GM18909 (cell line): ENCODE measurements around the gene MME.
A peak's percentile ranks its signal among the peaks of the same experiment; 100 is the strongest.
"Not testable (repeated sequence)": the region's sequence is repeated elsewhere in the genome, so short reads cannot be mapped to it uniquely, and the experiment has no call there.

ENCODE experiments used
- ATAC-seq: cut with Tn5 transposase; IDR thresholded peaks from one replicate; pipeline ENCODE4 v1.9.1; 2021; ENCODE audit warnings: mild to moderate bottlenecking; ENCODE audit not compliant: unreplicated experiment, poor library complexity

MME gene

DNA sequence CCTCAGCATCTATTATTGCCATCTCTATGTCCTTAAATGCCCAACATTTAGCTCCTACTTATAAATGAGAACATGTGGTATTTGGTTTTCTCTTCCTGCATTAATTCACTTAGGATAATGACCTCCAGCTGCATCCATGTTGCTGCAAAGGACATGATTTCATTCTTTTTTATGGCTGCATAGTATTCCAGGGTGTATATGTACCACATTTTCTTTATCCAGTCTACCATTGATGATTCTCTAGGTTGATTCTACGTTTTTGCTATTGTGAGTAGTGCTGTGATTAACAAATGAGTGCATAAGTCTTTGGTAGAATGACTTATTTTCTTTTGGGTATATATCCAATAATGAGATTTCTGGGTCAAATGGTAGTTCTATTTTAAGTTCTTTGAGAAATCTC, 54.2 kb downstream of the MME start:
- ATAC-seq: not testable (repeated sequence)

DNA sequence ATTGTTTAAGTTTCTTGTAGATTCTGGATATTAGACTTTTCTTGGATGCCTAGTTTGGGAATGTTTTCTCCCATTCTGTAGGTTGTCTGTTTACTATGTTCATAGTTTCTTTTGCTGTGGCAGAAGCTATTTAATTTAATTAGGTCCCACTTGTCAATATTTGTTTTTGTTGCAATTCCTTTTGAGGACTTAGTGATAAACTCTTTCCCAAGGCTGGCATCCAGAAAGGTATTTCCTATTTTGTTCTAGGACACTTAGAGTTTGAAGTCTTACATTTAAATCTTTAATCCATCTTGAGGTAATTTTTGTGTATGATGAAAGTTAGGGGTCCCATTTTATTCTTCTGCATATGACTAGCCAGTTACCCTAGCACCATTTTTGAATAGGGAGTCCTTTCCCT, 54.9 kb downstream of the MME start:
- ATAC-seq: no peak

DNA sequence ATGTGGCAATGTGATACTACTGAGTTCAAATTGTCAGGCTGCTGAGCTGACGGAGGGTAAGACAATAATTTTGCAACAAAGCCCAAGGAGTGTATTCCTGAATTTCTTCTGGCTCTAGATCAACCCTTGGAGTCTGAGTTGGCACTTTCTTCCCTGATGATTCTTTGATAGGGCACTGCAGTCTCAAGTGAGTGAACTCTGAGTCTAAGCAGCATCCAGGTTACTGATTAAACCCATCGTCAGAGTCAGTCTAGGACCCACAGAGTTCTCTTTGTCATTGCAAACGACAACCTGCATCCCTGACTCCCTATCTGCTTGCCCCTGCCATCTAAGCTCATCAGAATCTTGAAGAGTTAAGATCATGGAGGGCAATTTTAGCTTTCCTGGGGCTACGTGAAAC, 58.6 kb downstream of the MME start:
- no peak for ATAC-seq

DNA sequence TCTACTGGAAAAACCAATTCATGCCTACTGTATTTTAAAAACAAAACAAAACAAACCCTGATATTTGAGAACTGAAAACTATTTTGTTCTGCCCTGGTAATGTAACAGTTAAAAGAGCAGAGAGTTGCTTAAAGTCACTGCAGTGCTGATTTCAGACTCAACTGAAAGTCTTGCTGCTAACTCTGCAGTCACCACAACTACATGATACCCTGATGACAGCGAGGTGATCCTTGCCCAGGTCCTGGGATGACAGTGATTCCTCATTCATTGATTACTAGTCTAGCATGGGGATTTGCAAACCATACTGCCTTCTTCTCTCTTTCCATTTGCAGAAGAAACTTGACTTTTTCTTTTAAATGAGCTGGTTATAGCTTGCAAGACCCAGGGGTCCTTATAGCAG, 67.5 kb downstream of the MME start:
- no peak for ATAC-seq

DNA sequence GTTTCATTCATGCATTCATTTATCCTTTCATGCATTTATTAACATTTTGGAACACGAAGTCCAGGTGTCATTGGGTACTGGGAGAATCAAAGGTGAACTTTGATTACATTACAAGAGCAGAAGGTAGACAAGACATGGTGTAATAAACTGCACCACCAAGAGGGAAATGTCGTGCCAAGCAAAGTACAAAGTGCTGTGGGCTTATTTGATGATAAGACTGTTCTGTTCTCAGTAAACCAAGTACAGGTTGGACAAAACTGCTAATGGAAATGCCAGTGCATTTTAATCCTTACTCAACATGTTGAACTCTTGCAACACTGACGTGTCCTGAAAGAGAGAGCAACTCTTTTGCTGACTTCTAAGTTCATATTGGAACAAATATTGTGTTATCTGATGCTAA, 69.4 kb downstream of the MME start:
- ATAC-seq: no peak

DNA sequence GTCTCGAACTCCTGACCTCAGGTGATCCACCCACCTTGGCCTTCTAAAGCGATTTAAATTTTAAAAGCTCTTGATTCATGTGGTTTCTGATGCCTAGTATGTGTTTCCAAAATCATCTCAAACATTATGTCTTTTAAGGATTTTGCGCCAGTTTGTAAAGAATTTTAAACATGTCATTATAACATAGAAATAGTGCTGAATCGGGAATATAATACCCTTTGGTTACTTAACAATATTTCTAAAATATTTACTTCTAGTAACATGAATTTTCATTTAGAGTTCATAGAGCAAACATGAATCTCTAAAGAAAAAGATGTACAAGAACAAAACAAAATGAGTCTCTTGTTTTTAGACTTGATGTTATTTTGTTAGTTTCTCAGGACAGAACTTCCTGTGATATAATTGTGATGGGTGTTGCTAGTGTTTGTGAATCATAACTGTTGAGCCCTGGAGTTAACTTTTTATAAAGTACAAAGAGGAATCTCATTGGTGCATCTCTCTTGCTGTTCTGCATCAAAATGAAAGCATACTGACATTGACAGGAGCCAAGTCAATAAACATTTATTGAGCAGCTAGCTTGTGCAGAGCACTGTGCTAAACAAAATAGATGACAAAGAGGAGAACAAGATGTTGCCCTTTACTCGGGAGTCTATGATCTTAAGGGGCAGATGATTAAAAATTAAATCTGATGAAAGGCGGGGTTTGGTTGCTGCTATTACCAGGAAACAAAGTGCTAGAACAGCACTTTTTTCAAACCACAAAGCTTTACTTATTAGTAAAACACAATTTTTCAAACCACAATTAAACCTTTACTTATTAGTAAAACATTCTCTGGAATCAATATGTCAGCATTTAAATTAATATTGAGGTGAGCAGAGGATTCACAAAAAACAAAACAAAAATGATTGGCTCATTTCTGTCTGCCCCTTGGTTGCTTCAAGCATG, 73.4 kb downstream of the MME start:
- no peak for ATAC-seq

DNA sequence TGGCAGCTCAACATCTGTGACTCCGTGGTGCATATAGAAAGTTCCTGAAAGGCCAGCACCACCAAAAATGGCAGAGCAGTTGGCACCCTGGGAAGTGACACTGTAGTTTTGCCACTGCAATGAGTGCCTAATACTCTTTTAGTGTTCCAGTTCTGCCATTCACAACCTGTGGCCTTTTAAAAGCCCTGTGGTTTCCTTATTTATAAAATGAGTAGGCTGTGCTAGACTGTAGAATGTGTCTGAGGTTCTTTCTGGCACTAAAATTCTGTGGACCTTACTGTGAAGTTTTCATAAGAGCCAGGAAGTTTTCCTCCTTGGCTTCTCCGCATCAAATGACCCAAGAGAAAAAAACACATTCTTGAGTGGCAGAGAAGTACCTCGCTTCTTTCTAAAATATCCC, 74.1 kb downstream of the MME start:
- no peak for ATAC-seq

DNA sequence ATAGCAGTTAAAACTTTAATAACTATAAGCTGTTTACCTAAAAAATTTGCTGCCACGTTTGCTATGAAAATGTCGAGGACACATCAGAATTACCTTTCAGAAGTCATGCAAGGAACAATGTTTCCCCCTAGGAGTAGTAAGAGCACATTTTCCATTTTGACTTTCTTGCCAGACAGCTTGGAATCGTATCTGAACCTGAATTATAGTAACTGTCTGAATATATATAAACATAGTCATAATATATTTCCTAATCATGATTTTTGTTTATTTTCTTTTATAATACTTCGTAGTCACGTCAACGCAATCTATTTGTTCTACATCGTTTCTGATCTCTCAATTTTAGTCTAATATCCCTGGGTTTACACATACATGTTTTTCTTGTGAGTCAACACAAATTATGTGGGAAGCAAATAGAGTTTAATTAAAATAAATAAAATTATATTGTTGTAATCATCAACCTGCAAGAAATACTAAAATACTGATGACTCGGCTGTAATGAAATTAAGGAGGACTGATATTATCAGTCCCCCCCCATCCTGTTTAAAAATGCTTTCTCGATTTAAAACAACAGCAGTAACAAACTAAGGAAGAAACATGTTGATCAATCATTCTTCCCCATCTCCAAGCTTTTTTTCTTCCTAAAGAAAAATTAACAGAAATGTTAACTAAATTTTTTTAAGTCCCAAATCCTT, 78.4 kb downstream of the MME start:
- ATAC-seq: no peak

DNA sequence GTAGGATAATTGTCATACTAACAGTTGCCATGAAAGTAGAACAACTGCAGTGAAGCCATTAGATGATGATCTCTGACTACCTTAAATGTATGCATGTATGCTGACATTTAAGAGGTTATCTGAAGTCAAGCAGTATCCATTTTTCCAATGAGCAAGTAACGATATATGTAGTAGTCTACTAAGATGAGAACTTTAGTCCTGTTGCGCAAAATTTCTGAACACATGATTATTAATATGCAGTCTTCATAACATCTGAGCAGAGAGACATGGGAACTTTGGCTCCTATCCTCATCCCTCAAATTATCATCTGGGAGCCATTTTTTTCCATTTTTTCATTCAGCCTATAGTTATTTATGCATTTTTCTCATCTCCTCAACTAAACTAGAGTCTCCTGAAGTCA, 79.2 kb downstream of the MME start:
- no peak for ATAC-seq

DNA sequence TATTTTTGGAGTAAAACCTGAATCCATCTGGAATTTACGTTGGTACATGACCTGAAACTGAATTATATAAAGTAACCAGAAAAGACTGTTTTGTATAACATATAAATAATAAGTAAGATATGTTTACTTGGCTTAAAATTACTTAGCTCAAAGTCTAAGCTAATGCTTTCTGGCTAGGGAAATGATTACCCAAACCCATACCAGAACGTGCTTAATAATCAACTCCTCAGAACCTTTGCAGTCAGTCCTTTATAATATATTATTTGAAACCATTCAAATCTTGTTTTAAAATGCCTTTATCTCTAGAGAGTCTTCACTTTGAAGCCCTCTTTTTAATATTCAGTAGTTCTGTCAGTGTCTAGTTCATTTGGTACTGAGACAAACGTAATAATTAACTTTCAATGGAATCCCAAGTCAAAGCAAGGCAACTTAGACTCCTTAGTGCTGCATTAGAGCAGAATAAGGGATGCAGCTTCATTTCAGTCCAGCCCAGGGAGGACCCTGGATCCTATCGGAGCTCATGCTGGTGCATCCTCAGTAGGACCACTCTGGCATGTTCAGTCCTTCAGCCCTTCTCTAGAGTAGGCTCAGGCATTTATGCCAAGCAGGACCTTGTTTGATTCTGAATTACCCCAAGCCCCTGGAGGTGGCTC, 81.6 kb downstream of the MME start:
- ATAC-seq: no peak

DNA sequence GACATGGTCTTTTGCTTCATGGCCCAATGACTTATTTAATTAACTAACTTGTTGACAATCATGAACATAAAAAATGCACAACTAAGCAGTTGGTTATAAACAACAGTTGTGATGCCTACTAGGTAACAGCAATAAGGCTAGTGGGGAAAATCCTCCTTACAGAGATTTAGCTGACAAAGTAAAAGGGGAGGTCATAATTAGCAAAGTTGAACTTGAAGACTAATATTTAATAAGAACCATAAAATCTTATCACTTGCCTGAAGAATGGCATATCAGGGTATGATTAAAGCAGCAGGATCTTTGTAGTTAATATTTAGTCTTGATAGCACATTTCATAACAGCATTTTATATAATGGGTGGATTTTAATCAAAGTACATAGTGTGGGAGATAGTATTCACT, 84.2 kb downstream of the MME start:
- ATAC-seq: no peak

DNA sequence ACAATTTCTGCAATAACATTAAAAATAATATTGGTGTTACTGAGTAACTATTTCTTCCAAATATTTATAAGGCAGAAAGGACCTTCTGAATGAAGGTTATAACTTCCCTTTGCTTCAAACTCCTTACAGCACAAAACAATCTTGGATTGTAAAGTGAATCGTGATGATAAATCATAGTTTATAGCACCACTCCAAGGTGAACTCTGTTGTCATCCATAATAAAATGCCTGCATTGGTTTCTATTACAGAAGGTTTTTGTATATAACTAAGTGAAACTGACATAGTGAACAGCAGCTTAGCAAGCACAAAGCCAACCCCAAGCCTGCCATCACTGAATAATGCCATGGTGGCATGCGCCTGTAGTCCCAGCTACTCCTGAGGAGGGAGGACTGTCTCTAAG, 86.3 kb downstream of the MME start:
- ATAC-seq: no peak

DNA sequence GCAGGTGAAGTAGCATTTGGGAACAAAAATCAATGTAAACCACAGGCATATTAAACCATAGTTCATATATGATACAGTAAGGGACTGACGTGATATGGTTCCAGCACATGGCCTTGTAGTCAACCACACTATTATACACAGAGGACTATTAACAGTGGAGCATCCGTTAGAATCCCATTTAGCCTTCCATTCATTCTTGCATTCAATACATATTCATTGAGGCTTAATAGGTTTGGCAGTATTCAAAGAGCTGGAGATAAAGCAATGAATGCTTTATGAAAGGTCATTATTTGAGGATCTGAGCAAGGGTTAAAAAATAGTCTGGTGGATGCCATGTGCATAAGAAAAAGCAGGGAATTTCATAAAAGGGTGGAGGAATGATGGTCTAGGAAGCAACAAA, 89.1 kb downstream of the MME start:
- ATAC-seq: no peak

DNA sequence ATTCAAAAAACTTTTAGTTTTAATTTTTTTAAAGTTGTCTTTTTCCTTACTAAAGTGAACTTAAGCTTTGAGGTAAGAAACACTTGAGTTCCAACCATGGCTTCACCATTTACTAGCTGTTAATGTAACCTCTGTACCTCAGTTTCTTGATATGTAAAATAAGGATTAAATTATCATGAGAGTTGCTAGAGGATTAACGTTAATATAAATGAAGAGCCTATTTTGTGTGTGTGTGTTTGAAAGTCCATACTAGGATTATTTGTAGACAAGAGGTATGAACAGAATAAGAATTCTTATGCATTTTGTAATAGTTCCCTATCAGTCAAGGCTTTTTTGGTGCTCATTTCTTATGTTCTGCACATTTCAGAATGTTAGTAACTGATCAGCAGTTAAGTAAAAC, 93.7 kb downstream of the MME start:
- ATAC-seq: no peak

DNA sequence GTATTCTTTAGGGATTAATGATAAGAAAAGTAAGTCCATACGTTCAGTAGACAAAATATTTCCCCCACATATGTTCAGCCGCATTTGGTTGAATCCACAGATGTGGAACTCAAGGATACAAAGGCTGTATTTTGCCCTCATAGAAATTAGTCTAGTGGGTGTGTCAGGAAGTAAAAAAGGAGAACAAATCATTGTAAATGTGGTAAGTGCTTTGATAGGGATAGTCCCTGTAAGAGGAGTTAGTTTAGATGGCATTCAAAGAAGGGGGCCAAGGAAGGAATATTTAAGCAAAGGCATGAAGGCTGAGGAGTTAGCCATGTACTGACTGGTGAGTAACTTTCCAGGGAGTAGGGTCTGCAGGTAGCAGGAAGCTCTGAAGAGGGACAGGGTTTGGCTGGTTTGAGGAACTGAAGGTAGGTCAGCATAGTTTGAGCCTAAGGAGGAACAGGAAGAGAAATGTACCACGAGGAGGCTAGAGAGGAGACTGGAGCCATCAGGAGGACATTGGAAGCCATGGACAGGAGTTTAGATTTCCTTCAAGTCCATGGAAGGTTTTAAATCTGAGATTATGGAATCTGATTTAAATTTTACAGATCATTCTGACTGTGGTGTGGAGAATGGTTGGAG, 98.8 kb downstream of the MME start:
- ATAC-seq: no peak

DNA sequence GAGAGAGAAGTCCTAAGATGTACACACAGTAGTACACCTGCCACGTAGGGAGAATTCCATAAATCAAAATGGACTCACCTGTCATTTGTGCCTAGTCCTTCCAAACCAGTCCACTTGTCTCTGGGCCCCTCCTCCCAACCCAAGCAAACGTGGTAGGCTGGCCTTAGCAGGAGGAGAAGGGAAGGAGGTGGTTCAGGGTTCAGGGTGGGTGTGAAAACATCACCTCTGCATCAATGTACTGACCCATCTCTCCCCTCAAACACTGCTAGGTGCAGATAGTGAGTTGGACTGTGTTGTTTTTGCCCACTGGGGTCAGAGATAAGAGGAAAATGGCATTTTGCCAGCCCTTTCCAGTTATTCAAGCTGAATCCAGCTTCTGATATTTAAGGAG, 99.3 kb downstream of the MME start:
- no peak for ATAC-seq

DNA sequence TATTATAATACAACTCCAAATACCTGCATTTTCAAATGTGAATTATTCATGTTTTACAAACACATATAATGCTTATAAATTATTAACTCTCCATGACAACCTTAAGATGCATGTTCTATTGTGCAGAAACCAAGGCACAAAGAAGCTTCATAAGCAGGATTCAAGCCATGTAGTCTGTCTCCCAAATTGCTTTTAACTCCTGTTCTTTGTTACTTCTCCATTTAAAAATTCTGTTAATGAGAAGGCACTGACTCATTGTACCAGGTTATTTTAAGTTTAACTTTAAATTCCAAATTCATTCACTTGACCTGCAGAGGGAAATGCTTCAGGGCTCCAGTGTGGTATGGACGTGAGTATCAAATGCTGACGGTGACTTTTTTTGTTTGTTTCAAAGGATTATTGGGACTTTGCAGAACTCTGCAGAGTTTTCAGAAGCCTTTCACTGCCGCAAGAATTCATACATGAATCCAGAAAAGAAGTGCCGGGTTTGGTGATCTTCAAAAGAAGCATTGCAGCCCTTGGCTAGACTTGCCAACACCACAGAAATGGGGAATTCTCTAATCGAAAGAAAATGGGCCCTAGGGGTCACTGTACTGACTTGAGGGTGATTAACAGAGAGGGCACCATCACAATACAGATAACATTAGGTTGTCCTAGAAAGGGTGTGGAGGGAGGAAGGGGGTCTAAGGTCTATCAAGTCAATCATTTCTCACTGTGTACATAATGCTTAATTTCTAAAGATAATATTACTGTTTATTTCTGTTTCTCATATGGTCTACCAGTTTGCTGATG, 100.0 kb downstream of the MME start:
- ATAC-seq: no peak

DNA sequence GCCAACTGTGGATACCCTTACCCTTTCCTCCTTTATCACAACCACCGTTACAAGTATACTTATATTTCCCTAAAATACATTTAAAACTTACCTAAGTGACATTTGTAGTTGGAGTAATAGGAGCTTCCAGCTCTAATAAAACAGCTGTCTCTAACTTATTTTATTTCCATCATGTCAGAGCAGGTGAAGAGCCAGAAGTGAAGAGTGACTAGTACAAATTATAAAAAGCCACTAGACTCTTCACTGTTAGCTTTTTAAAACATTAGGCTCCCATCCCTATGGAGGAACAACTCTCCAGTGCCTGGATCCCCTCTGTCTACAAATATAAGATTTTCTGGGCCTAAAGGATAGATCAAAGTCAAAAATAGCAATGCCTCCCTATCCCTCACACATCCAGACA, 102.3 kb downstream of the MME start:
- no peak for ATAC-seq

DNA sequence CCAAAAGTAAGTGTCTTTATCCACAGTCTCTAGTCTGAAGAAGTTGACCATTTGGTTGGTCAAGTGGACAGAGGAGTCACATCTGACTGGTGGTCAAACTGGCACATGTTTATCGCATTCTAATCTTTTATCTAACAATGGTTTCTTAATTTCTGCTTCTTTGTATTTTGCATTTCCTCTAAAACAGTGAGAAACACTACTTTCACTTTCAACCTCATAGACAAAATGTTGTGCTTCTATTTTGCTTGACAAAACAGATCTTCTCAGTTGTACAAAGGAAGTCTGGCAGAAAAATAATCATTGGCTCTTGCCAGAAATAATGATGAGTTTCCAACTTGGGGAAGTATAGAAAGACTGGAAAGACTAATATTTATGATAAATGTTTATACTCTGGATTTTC, 103.9 kb downstream of the MME start:
- peak; percentile 71 for ATAC-seq

DNA sequence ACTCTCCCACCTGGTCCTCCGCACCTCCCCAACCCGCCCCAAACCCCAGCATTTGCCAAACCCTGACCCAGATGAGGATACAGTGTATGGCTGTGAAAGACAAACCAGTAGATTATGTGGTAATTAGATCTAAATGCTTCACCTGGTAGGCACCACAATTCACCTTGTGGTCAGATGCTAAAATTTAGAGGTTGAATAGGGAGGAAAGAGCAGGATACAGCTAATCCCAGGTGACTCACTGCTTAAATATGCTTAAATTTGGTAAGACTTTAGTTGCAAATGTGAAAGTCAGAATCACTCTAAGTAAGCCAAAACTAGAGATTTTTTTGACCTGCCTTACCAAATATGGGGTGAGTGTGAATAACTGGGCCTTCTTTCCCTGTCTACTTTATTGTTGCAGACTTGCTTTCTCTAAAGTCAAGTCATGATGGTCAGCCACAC, 105.5 kb downstream of the MME start:
- no peak for ATAC-seq
